Measurements from ENCODE around the gene CHTOP. TPM values are rescaled to one million over a fixed set of nuclear protein-coding genes. Genes with fewer than 3 reads are reported as not detected.

CHTOP gene
- total RNA-seq, 3 donors from 2014 or later = 64.2 to 71.8 (median 71.6) TPM

DNA sequence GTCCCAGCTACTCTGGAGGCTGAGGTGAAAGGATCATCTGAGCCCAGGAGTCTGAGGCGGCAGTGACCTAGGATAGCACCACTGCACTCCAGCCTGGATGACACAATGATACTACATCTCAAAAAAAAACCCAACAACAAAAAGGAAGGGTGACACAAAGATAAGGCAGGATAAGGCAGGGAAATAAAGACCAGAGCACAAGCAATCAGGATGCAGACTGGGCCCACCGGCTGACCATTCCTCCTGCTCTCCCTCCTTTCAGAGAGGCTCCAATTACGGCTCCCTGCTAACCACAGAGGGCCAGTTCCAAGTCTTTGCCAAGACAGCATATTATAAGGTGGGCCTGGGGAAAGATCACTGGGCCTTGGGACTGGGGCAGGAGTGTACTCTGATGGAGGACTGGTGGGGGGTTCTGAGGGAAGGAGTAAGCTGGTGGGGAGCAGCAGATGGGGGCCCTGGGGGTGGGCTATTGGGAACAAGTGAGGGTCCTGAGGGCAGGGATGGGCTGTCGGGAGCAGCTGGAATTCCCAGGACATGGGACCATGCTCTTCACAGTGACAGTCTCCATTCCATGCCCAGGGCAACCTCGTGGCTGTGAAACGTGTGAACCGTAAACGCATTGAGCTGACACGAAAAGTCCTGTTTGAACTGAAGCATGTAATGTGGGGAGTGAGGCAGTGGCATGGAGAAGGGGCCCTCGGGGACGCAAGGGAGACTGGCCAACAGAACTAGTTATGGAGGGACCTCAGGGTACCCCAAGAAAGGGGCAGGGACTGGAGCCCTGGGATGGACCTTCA lies 51.9 kb downstream of the CHTOP start:
- ATAC-seq (no peak), DNase-seq (no peak)
- Histone ChIP-seq H3K36me3 (ENCODE audit: low read depth) (no peaks in the 10 kb centered on the region), H3K9me3 (no peaks in the 10 kb centered on the region), H3K4me3 (no peak overlapping the region), H3K4me1 (ENCODE audit: low read depth) (no peaks in the 10 kb centered on the region)
- intact Hi-C loops (cut with DNase I, micrococcal nuclease) = no loop called here
- TF ChIP-seq, protein P1, sequence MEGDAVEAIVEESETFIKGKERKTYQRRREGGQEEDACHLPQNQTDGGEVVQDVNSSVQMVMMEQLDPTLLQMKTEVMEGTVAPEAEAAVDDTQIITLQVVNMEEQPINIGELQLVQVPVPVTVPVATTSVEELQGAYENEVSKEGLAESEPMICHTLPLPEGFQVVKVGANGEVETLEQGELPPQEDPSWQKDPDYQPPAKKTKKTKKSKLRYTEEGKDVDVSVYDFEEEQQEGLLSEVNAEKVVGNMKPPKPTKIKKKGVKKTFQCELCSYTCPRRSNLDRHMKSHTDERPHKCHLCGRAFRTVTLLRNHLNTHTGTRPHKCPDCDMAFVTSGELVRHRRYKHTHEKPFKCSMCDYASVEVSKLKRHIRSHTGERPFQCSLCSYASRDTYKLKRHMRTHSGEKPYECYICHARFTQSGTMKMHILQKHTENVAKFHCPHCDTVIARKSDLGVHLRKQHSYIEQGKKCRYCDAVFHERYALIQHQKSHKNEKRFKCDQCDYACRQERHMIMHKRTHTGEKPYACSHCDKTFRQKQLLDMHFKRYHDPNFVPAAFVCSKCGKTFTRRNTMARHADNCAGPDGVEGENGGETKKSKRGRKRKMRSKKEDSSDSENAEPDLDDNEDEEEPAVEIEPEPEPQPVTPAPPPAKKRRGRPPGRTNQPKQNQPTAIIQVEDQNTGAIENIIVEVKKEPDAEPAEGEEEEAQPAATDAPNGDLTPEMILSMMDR (IDR thresholded peaks at IDR 0.05) = no peak

DNA sequence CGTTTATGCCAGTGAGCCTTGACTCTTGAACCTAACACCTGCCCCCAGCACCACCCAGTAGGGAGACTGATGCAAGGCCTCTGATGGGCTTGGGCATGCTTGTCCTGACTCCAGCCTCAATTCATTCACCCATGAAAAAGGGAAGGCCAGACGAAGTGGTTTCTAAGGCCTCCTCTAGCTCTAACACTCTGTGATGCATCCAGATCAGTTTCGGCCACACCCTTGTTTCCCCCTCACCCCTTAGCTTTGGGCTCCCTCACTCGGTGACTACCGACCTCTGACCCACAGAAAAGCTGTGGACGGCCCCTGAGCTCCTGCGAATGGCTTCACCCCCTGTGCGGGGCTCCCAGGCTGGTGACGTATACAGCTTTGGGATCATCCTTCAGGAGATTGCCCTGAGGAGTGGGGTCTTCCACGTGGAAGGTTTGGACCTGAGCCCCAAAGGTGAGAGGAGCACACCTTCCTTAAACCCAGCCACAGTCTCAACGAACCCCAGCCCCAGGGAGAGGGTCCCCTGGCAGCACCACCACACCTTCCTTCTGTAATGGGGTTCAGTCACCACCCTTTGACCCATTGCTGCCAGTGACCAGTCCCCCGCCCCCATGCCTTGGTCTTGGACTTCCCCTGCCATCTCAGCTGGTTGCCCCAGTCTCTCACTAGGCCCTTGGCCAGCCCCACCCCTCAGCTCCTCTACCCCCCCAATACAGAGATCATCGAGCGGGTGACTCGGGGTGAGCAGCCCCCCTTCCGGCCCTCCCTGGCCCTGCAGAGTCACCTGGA lies 53.7 kb downstream of the CHTOP start:
- Histone ChIP-seq H3K36me3 (ENCODE audit: low read depth) (no peaks in the 10 kb centered on the region), H3K4me1 (ENCODE audit: low read depth) (no peaks in the 10 kb centered on the region), H3K4me3 (no peak overlapping the region), H3K9me3 (no peaks in the 10 kb centered on the region)
- no peak for ATAC-seq
- DNase-seq = no peak
- TF ChIP-seq, protein P1 (IDR thresholded peaks at IDR 0.05) = no peak
- intact Hi-C loops (cut with DNase I, micrococcal nuclease) = no loop called here

GRCh38 chr1:153688276-153688675 lies 54.4 kb downstream of the CHTOP start:
- DNase-seq (no peak), ATAC-seq (no peak)
- TF ChIP-seq, protein P1 (IDR thresholded peaks at IDR 0.05) = no peak
- Histone ChIP-seq H3K4me1 (ENCODE audit: low read depth) (no peaks in the 10 kb centered on the region), H3K9me3 (no peaks in the 10 kb centered on the region), H3K4me3 (no peak overlapping the region), H3K36me3 (ENCODE audit: low read depth) (no peaks in the 10 kb centered on the region)
- intact Hi-C loops (cut with DNase I, micrococcal nuclease) = no loop called here

DNA sequence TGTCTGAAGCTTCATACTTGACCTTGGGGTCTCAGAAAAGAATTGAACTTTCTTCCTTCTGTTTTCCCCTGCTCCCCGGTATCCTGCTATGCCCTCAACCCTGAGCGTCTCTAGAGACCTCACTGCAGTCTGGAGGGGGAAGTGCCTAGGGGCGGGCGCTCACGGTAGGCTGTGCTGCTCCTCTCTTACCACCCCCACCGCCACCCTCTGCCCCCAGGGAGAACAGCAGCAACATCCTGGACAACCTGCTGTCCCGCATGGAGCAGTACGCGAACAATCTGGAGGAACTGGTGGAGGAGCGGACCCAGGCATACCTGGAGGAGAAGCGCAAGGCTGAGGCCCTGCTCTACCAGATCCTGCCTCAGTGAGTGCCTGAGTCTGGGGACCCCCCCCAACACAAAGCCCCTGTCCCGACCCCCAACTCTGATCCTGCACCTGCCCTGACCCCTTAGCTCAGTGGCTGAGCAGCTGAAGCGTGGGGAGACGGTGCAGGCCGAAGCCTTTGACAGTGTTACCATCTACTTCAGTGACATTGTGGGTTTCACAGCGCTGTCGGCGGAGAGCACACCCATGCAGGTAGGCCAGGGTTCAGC lies 55.0 kb downstream of the CHTOP start:
- DNase-seq (no peak), ATAC-seq (no peak)
- Histone ChIP-seq H3K9me3 (no peaks in the 10 kb centered on the region), H3K4me3 (no peak overlapping the region), H3K36me3 (ENCODE audit: low read depth) (no peaks in the 10 kb centered on the region), H3K4me1 (ENCODE audit: low read depth) (no peaks in the 10 kb centered on the region)
- TF ChIP-seq, protein P1 (IDR thresholded peaks at IDR 0.05) = no peak
- intact Hi-C loops (cut with DNase I, micrococcal nuclease) = no loop called here

GRCh38 chr1:153693466-153693865 lies 59.6 kb downstream of the CHTOP start:
- H3K36me3 ChIP-seq (ENCODE audit: low read depth) = no peaks in the 10 kb centered on the region
- no peaks in the 10 kb centered on the region for H3K4me1 ChIP-seq (ENCODE audit: low read depth)
- H3K4me3 ChIP-seq = no peak overlapping the region
- intact Hi-C loops (cut with DNase I, micrococcal nuclease) = no loop called here
- TF ChIP-seq, protein P1 (IDR thresholded peaks at IDR 0.05) = no peak
- ATAC-seq = no peak
- DNase-seq = no peak
- no peaks in the 10 kb centered on the region for H3K9me3 ChIP-seq

Small RNAs within 50 kb of the gene (microRNA-seq; reads per million reads assigned to microRNA genes)
- not detected for gene MIR8083

Other genes with a start within 250 kb of the CHTOP start
- gene S100A8, start 243.0 kb upstream of the CHTOP start, total RNA-seq = 10 to 100 TPM in 2 of 3 donors, 1 to 10 TPM in 1; 3.4 to 90.6 (median 22.4) TPM
- gene S100A7A, start 217.5 kb upstream of the CHTOP start, total RNA-seq = not detected
- not detected for gene S100A7, start 173.4 kb upstream of the CHTOP start, total RNA-seq
- 1,000 to 10,000 TPM; 1,327 to 1,659 (median 1,382) TPM for gene S100A6, start 98.1 kb upstream of the CHTOP start, total RNA-seq
- not detected for gene S100A5, start 93.1 kb upstream of the CHTOP start, total RNA-seq
- 100 to 1,000 TPM in 2 of 3 donors, 10 to 100 TPM in 1; 28.9 to 176 (median 141) TPM for gene S100A4, start 88.3 kb upstream of the CHTOP start, total RNA-seq
- 1 to 10 TPM in 1 of 3 donors, under 1 TPM in 1, not detected in 1; 0.85 to 2.2 TPM for gene S100A3, start 84.8 kb upstream of the CHTOP start, total RNA-seq
- gene S100A2, start 68.2 kb upstream of the CHTOP start, total RNA-seq = 1 to 10 TPM in 2 of 3 donors, not detected in 1; 1.3 to 1.9 TPM
- gene S100A16, start 20.9 kb upstream of the CHTOP start, total RNA-seq = 100 to 1,000 TPM in 2 of 3 donors, 10 to 100 TPM in 1; 79.9 to 156 (median 139) TPM
- gene S100A14, start 17.7 kb upstream of the CHTOP start, total RNA-seq = 100 to 1,000 TPM; 122 to 361 (median 325) TPM
- 100 to 1,000 TPM in 1 of 3 donors, 10 to 100 TPM in 2; 42.3 to 102 (median 43.9) TPM for gene S100A13, start 6.6 kb upstream of the CHTOP start, total RNA-seq
- 1 to 10 TPM in 2 of 3 donors, under 1 TPM in 1; 0.20 to 5.6 (median 2.4) TPM for gene S100A1, start 5.6 kb upstream of the CHTOP start, total RNA-seq
- 10 to 100 TPM; 22.6 to 33.7 (median 25.4) TPM for gene SNAPIN, start 24.6 kb downstream of the CHTOP start, total RNA-seq
- gene ILF2, start 36.9 kb downstream of the CHTOP start, total RNA-seq = 100 to 1,000 TPM in 1 of 3 donors, 10 to 100 TPM in 2; 78.4 to 126 (median 81.3) TPM
- 10 to 100 TPM in 1 of 3 donors, 1 to 10 TPM in 2; 2.3 to 16.4 (median 6.0) TPM for gene NPR1, start 44.6 kb downstream of the CHTOP start, total RNA-seq
- 10 to 100 TPM; 30.6 to 52.3 (median 36.1) TPM for gene INTS3, start 94.0 kb downstream of the CHTOP start, total RNA-seq
- 10 to 100 TPM; 17.9 to 35.1 (median 22.9) TPM for gene SLC27A3, start 141.3 kb downstream of the CHTOP start, total RNA-seq